PC-9 (cell line): Measurements from ENCODE around the gene ALDH9A1. TPM values are rescaled to one million over a fixed set of nuclear protein-coding genes. Genes with fewer than 3 reads are reported as not detected.

Source experiments
- BruUV-seq: library from RNA; stranded (reverse); fragments of 400-500 nt; replicated peaks from 2 replicates; lab custom pipeline; 2021; lab: Mats Ljungman, UMichigan
- CTCF ChIA-PET: fragments of 300-600 bp; sonication (Branson Sonifier 250); formaldehyde crosslinking; loops from one replicate; lab custom pipeline; 2022; ENCODE audit warnings: antibody characterized with exemption; lab: Charles Lee
- POLR2A ChIA-PET: fragments of 300-600 bp; sonication (Branson Sonifier 250); formaldehyde crosslinking; loops from one replicate; lab custom pipeline; 2022; ENCODE audit warnings: antibody characterized with exemption; ENCODE audit not compliant: unreplicated experiment; lab: Charles Lee
- DNase-seq, 2 experiments: peaks; one replicate each; pipeline versions ENCODE4 v3.0.0 to v3.0.0-alpha.2; 2015 to 2022; ENCODE audit warnings: mixed read lengths in 1 of 2
- H2AFZ ChIP-seq: fragments of 200-600 bp; sonication (generic); 2 replicates; pipeline ENCODE4 v1.8.1; 2017; ENCODE audit warnings: antibody characterized with exemption
- H3F3A ChIP-seq: fragments of 200-600 bp; sonication (generic); 2 replicates; pipeline ENCODE4 v1.8.1; 2017; ENCODE audit warnings: antibody characterized with exemption, mild to moderate bottlenecking, low read depth; ENCODE audit not compliant: insufficient read depth
- H3K27ac ChIP-seq: fragments of 200-600 bp; sonication (generic); 2 replicates; pipeline ENCODE4 v1.6.1; 2016; ENCODE audit warnings: mixed run types
- H3K27me3 ChIP-seq: fragments of 200-600 bp; sonication (generic); 2 replicates; pipeline ENCODE4 v1.6.1; 2016; ENCODE audit warnings: low read depth, mixed run types; ENCODE audit not compliant: insufficient read depth
- H3K36me3 ChIP-seq: fragments of 200-600 bp; sonication (generic); 2 replicates; pipeline ENCODE4 v1.6.1; 2016; ENCODE audit warnings: low read depth, mixed run types
- H3K4me1 ChIP-seq: fragments of 200-600 bp; sonication (generic); replicated peaks from 2 replicates; pipeline ENCODE4 v1.6.1; 2016; ENCODE audit warnings: mixed run types; ENCODE audit not compliant: insufficient read depth
- H3K4me2 ChIP-seq: fragments of 200-600 bp; sonication (generic); 2 replicates; pipeline ENCODE4 v1.6.1; 2017; ENCODE audit warnings: mixed run types
- H3K4me3 ChIP-seq: fragments of 200-600 bp; sonication (generic); 2 replicates; pipeline ENCODE4 v1.6.1; 2016; ENCODE audit warnings: mixed run types
- H3K79me2 ChIP-seq: fragments of 200-600 bp; sonication (generic); 2 replicates; pipeline ENCODE4 v1.6.1; 2017; ENCODE audit warnings: low read depth, mixed run types
- H3K9me2 ChIP-seq: fragments of 200-600 bp; sonication (generic); 2 replicates; pipeline ENCODE4 v1.8.1; 2017; ENCODE audit warnings: mild to moderate bottlenecking; ENCODE audit not compliant: insufficient read depth
- H3K9me3 ChIP-seq: fragments of 200-600 bp; sonication (generic); 2 replicates; pipeline ENCODE4 v1.8.1; 2016; ENCODE audit warnings: low read depth; ENCODE audit not compliant: insufficient read depth
- H4K20me1 ChIP-seq: fragments of 200-600 bp; sonication (generic); 2 replicates; pipeline ENCODE4 v1.8.1; 2017; ENCODE audit not compliant: insufficient read depth
- EZH2 ChIP-seq: fragments of 200-600 bp; sonication (generic); IDR thresholded peaks from 2 replicates; pipeline ENCODE4 v1.8.0; 2017; ENCODE audit warnings: antibody characterized with exemption, low read depth
- intact Hi-C: fragments of 100-400 bp; cut with micrococcal nuclease; formaldehyde crosslinking; loops from one replicate; pipeline ENCODE4 v1.10.0; 2022; ENCODE audit not compliant: unreplicated experiment
- total RNA-seq: library from RNA; stranded (reverse); gene quantifications from 2 replicates; pipeline ENCODE4 v1.2.3, GENCODE V29; 2021
- TF ChIP-seq, protein P1 (sequence below): fragments of 200-600 bp; sonication (generic); conservative IDR thresholded peaks from 2 replicates; pipeline ENCODE4 v1.6.1; 2017; ENCODE audit warnings: mixed run types, antibody characterized with exemption, mild to moderate bottlenecking, moderate library complexity

ALDH9A1 gene
- total RNA-seq, 1 experiment from 2014 or later, result 42.5 TPM

DNA sequence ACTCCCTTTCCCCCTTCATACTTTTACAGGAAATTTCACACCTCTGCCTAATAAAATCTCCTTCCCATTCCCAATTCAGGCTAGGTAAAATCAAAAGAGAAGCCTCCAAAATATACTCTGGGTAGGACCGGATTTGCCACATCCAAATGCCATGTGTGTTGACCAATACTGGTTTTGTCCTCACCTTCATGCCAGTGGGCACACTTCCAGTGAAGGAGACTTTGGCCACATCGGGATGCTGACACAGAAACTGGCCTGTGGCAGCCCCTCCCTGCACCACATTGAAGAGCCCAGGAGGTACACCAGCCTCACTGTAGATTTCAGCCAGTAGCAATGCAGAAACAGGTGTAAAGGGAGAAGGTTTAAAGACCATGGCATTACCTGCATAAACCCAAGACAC, 18.1 kb downstream of the ALDH9A1 start:
- ChIA-PET CTCF (no interaction called here), POLR2A (no interaction called here)
- intact Hi-C loops, result loop anchor here (1.0 kb wide), 1 partner anchor 9 kb away; no protein-coding TSS in a partner anchor
- Histone ChIP-seq H3K36me3 (peaks cover 28% of the 10 kb centered on the region), H3K79me2 (no peaks in the 10 kb centered on the region), H3K27ac (no peak overlapping the region), H3K9me2 (no peaks in the 10 kb centered on the region), H3F3A (no peaks in the 10 kb centered on the region), H3K4me1 (no peaks in the 10 kb centered on the region), H3K9me3 (no peaks in the 10 kb centered on the region), H3K27me3 (no peaks in the 10 kb centered on the region), H2AFZ (no peak overlapping the region), H3K4me3 (no peak overlapping the region), H4K20me1 (no peaks in the 10 kb centered on the region), H3K4me2 (no peak overlapping the region)
- BruUV-seq, result no TSS peak
- TF ChIP-seq EZH2, result no peak
- TF ChIP-seq, protein P1, sequence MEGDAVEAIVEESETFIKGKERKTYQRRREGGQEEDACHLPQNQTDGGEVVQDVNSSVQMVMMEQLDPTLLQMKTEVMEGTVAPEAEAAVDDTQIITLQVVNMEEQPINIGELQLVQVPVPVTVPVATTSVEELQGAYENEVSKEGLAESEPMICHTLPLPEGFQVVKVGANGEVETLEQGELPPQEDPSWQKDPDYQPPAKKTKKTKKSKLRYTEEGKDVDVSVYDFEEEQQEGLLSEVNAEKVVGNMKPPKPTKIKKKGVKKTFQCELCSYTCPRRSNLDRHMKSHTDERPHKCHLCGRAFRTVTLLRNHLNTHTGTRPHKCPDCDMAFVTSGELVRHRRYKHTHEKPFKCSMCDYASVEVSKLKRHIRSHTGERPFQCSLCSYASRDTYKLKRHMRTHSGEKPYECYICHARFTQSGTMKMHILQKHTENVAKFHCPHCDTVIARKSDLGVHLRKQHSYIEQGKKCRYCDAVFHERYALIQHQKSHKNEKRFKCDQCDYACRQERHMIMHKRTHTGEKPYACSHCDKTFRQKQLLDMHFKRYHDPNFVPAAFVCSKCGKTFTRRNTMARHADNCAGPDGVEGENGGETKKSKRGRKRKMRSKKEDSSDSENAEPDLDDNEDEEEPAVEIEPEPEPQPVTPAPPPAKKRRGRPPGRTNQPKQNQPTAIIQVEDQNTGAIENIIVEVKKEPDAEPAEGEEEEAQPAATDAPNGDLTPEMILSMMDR, result no peak
- no peak for DNase-seq

DNA sequence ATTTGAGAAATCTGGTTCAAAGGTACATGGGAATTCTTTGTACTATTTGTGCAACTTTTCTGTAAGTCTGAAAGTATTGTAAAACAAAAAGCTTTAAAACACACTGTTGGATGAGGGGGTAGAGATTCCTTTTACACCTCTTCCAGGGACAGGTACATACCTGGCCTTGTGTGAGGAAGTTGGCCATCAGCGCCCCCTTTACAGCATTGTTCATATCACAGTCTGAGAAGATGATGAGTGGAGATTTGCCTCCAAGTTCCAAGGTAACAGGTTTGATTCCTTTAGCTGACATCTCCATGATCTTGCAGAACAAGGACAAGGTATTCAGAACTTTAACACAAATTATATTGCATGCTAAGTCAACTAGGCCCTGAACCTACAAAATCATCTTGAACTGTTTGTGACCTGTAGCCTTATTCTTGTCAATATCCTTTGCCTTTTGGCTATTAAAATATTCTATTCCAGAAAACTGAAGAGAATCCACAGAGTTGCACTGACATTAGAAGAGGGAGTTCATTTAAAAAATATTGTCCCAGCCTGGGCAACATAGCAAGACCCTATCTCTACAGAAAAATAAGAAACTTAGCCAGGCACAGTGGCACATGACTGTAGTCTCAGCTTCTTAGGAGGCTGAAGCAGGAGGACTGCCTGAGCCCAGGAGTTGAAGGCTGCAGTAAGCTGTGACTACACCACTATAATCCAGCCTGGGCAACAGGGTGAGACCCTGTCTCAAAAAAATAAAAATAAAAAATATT, 18.9 kb downstream of the ALDH9A1 start:
- Histone ChIP-seq H3K27ac (no peak overlapping the region), H4K20me1 (no peaks in the 10 kb centered on the region), H3F3A (no peaks in the 10 kb centered on the region), H3K4me3 (no peak overlapping the region), H2AFZ (no peak overlapping the region), H3K9me3 (no peaks in the 10 kb centered on the region), H3K79me2 (no peaks in the 10 kb centered on the region), H3K9me2 (no peaks in the 10 kb centered on the region), H3K4me1 (no peaks in the 10 kb centered on the region), H3K27me3 (no peaks in the 10 kb centered on the region), H3K36me3 (peaks cover 28% of the 10 kb centered on the region), H3K4me2 (no peak overlapping the region)
- POLR2A ChIA-PET, result no interaction called here
- CTCF ChIA-PET, result no interaction called here
- no TSS peak for BruUV-seq
- DNase-seq, result no peak
- intact Hi-C loops, result loop anchor here (1.0 kb wide), 1 partner anchor 10 kb away; no protein-coding TSS in a partner anchor
- TF ChIP-seq EZH2, result no peak
- TF ChIP-seq, protein P1, result no peak

DNA sequence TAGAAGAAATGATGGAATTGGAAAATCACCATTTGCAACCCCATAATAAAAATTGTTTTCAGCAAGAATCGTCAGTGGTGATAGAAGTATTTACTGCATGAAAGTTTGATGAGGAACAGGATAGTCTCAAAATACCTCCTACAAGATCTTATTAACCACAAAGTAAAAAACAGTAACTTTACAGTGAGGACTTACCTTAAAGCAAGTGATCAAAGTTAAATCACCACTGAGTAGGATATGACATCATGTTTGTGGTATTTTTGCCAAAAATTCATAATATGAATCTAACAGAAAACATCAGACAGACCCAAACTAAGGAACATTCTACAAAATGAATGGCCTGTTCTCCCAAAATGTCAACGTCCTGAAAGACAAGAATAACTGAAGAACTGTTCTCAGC, 19.9 kb downstream of the ALDH9A1 start:
- POLR2A ChIA-PET, result no interaction called here
- BruUV-seq, result no TSS peak

More for the DNA sequence above, 19.9 kb downstream of the ALDH9A1 start:
- H2AFZ ChIP-seq, result no peak overlapping the region
- H3K27me3 ChIP-seq, result no peaks in the 10 kb centered on the region
- CTCF ChIA-PET, result no interaction called here
- H4K20me1 ChIP-seq, result no peaks in the 10 kb centered on the region
- H3K9me3 ChIP-seq, result no peaks in the 10 kb centered on the region
- no peaks in the 10 kb centered on the region for H3K4me1 ChIP-seq
- H3K36me3 ChIP-seq, result peaks cover 28% of the 10 kb centered on the region
- no peak for DNase-seq
- no peak overlapping the region for H3K27ac ChIP-seq
- no peak overlapping the region for H3K4me3 ChIP-seq
- no peaks in the 10 kb centered on the region for H3F3A ChIP-seq
- H3K4me2 ChIP-seq, result no peak overlapping the region
- TF ChIP-seq EZH2, result no peak
- TF ChIP-seq, protein P1, result no peak
- no peaks in the 10 kb centered on the region for H3K9me2 ChIP-seq
- intact Hi-C loops, result no loop called here
- H3K79me2 ChIP-seq, result no peaks in the 10 kb centered on the region
